HCT116 (cell line): ENCODE measurements around the gene PYDC1. TPM values are rescaled to one million over a fixed set of nuclear protein-coding genes. Genes with fewer than 3 reads are reported as not detected.

Source experiments
- ATAC-seq: fragments of 200-7000 bp; cut with Tn5 transposase; 2 replicates; pipeline ENCODE4 v1.9.1; 2020; ENCODE audit warnings: mild to moderate bottlenecking, moderate library complexity
- BruUV-seq: library from RNA; stranded (reverse); fragments of 400-500 nt; replicated peaks from 2 replicates; lab custom pipeline; 2021; lab: Mats Ljungman, UMichigan
- CTCF ChIA-PET: fragments of 300-600 bp; sonication (Branson Sonifier 250); formaldehyde crosslinking; loops from one replicate; lab custom pipeline; 2021; ENCODE audit warnings: antibody characterized with exemption; lab: Charles Lee
- POLR2A ChIA-PET: fragments of 300-600, 350-600 bp; sonication (Branson Sonifier 250); formaldehyde crosslinking; loops from one replicate; lab custom pipeline; 2021; ENCODE audit warnings: antibody characterized with exemption; lab: Charles Lee
- RAD21 ChIA-PET, 2 experiments: fragments of 300-600 bp; sonication (Branson Sonifier 250); formaldehyde crosslinking; loops; one replicate each; lab custom pipeline; 2023; ENCODE audit warnings: low total read pairs in 2 of 2; ENCODE audit not compliant: uncharacterized antibody in 2 of 2, unreplicated experiment in 2 of 2, low non-redundant PET in 1 of 2; lab: Charles Lee
- DNase-seq: peaks from one replicate; pipeline ENCODE4 v3.0.0-alpha.2; 2010; ENCODE audit warnings: low read depth, low spot score
- H2AFZ ChIP-seq: fragments of 200-600 bp; shearing (Covaris generic), sonication (generic); 2 replicates; pipeline ENCODE4 v1.6.1; 2017; ENCODE audit warnings: low read depth, mixed run types, mixed read lengths, antibody characterized with exemption, low read length; ENCODE audit not compliant: poor library complexity, severe bottlenecking
- H3K27ac ChIP-seq: 2 replicates; pipeline ENCODE4 v1.5.1; 2012; ENCODE audit warnings: low read depth, low read length
- H3K27me3 ChIP-seq: fragments of 200-600 bp; sonication (generic); 2 replicates; pipeline ENCODE4 v1.6.1; 2016; ENCODE audit warnings: mixed run types, low read length, mixed read lengths; ENCODE audit not compliant: insufficient read depth
- H3K36me3 ChIP-seq, 2 experiments: fragments of 200-500 bp in 1 of 2; fragments of 200-600 bp in 1 of 2; sonication (Bioruptor generic) in 1 of 2; sonication (generic) in 1 of 2; 2 replicates each; pipeline versions ENCODE4 v1.5.1 to v1.6.1; 2014 to 2016; ENCODE audit warnings: low read length in 2 of 2, inconsistent platforms in 1 of 2, mixed read lengths in 1 of 2, mixed run types in 1 of 2; ENCODE audit not compliant: insufficient read depth in 2 of 2, control insufficient read depth in 1 of 2
- H3K4me1 ChIP-seq, 2 experiments: fragments of 200-600 bp in 1 of 2; sonication (generic) in 1 of 2; 2 replicates each; pipeline versions ENCODE4 v1.5.1 to v1.6.1; 2012 to 2017; ENCODE audit warnings: low read length in 2 of 2, inconsistent platforms in 1 of 2, mild to moderate bottlenecking in 1 of 2, mixed read lengths in 1 of 2, mixed run types in 1 of 2, moderate library complexity in 1 of 2; ENCODE audit not compliant: insufficient read depth in 2 of 2, control insufficient read depth in 1 of 2
- H3K4me2 ChIP-seq: fragments of 200-600 bp; sonication (generic); 2 replicates; pipeline ENCODE4 v1.6.1; 2017; ENCODE audit warnings: mixed run types, low read length, mixed read lengths
- H3K4me3 ChIP-seq, 2 experiments: fragments of 200-600 bp in 1 of 2; sonication (generic) in 1 of 2; replicated peaks in 1 of 2; 2 replicates each; pipeline ENCODE4 v1.5.1; 2011 to 2016; ENCODE audit warnings: low read length in 2 of 2, control low read depth in 1 of 2, low read depth in 1 of 2, mild to moderate bottlenecking in 1 of 2, mixed read lengths in 1 of 2, mixed run types in 1 of 2
- H3K79me2 ChIP-seq: fragments of 200-600 bp; sonication (generic); 2 replicates; pipeline ENCODE4 v1.6.1; 2017; ENCODE audit warnings: mild to moderate bottlenecking, mixed run types, low read length, moderate library complexity, mixed read lengths; ENCODE audit not compliant: insufficient read depth
- H3K9ac ChIP-seq: fragments of 200-600 bp; sonication (generic); 2 replicates; pipeline ENCODE4 v1.6.1; 2016; ENCODE audit warnings: low read length, mixed read lengths
- H3K9me2 ChIP-seq: fragments of 200-600 bp; sonication (generic), shearing (Covaris generic); 2 replicates; pipeline ENCODE4 v1.6.1; 2017; ENCODE audit warnings: mixed run types, mild to moderate bottlenecking, moderate library complexity; ENCODE audit not compliant: insufficient read depth
- H3K9me3 ChIP-seq, 2 experiments: fragments of 200-500 bp in 1 of 2; fragments of 200-600 bp in 1 of 2; sonication (Bioruptor generic) in 1 of 2; sonication (generic) in 1 of 2; 2 replicates each; pipeline ENCODE4 v1.6.1; 2014 to 2017; ENCODE audit warnings: low read length in 2 of 2, mixed read lengths in 2 of 2, inconsistent platforms in 1 of 2, low read depth in 1 of 2, mild to moderate bottlenecking in 1 of 2, mixed run types in 1 of 2, moderate library complexity in 1 of 2; ENCODE audit not compliant: control insufficient read depth in 1 of 2, insufficient read depth in 1 of 2
- H4K20me1 ChIP-seq: fragments of 200-600 bp; sonication (generic), shearing (Covaris generic); 2 replicates; pipeline ENCODE4 v1.6.1; 2017; ENCODE audit warnings: mixed run types, mild to moderate bottlenecking, moderate library complexity; ENCODE audit not compliant: insufficient read depth
- CTCF ChIP-seq, 3 experiments: fragments of 200-600 bp in 1 of 3; sonication (generic) in 1 of 3; IDR thresholded peaks in 2 of 3; conservative IDR thresholded peaks in 1 of 3; 2 replicates each; pipeline ENCODE4 v1.5.1; 2012 to 2017; ENCODE audit warnings: low read depth in 2 of 3, low read length in 2 of 3, antibody characterized with exemption in 1 of 3, borderline replicate concordance in 1 of 3, control low read depth in 1 of 3, mild to moderate bottlenecking in 1 of 3, mixed read lengths in 1 of 3, mixed run types in 1 of 3, moderate library complexity in 1 of 3; ENCODE audit not compliant: insufficient read depth in 1 of 3
- EGR1 ChIP-seq: IDR thresholded peaks from 2 replicates; pipeline ENCODE4 v1.6.1; 2012; ENCODE audit warnings: low read depth
- SIN3A ChIP-seq: IDR thresholded peaks from 2 replicates; pipeline ENCODE4 v1.6.1; 2012; ENCODE audit warnings: low read depth
- SP1 ChIP-seq: IDR thresholded peaks from 2 replicates; pipeline ENCODE4 v1.6.1; 2012; ENCODE audit warnings: low read depth
- intact Hi-C: fragments of 100-400 bp; cut with micrococcal nuclease; formaldehyde crosslinking; loops from 2 replicates; pipeline ENCODE4 v1.10.0; 2022
- total RNA-seq: library from RNA; stranded (reverse); gene quantifications from one replicate; pipeline ENCODE4 v1.2.1, GENCODE V29; 2021; ENCODE audit not compliant: unreplicated experiment

The PYDC1 gene
- total RNA-seq, 1 experiment from 2014 or later: not detected

- intact Hi-C loops: no loop called here
- H3K27me3 ChIP-seq: no peaks in the 10 kb centered on the region
- H3K4me1 ChIP-seq: peaks cover 10 to 26% of the 10 kb centered on the region in 2 experiments
- CTCF ChIA-PET: interaction anchor here (1.0 kb wide), 1 partner anchor 39 kb away, joined by 7 read pairs; no protein-coding TSS in a partner anchor
- RAD21 ChIA-PET: no interaction called here
- BruUV-seq: TSS peak; percentile 37
- peak overlapping the region; percentile 90 to 93 for H3K4me3 ChIP-seq
- ATAC-seq (no peak), DNase-seq (no peak)
- peaks cover 33 to 51% of the 10 kb centered on the region in 2 experiments for H3K36me3 ChIP-seq
- H3K9me3 ChIP-seq: no peaks in the 10 kb centered on the region
- H4K20me1 ChIP-seq: peaks cover 51% of the 10 kb centered on the region
- no peaks in the 10 kb centered on the region for H3K9me2 ChIP-seq
- POLR2A ChIA-PET: interaction anchor here (0.7 to 2.1 kb wide), 11 partner anchors 8 to 108 kb away, joined by 3 to 17 read pairs (median 8); partner anchors contain the start of genes KAT8, TRIM72 and ZNF668
- no peak overlapping the region for H2AFZ ChIP-seq
- peak overlapping the region; percentile 92 for H3K27ac ChIP-seq
- H3K4me2 ChIP-seq: peak overlapping the region; percentile 92
- H3K9ac ChIP-seq: peak overlapping the region; percentile 98
- TF ChIP-seq EGR1 (no peak), CTCF (IDR thresholded peaks at IDR 0.05 in 2 of 3, conservative IDR thresholded peaks at IDR 0.05 in 1 of 3; ENCODE audit: borderline replicate concordance in 1 of 3, insufficient read depth in 1 of 3, low read depth in 2 of 3, low read length in 2 of 3) (no peak), SP1 (no peak), SIN3A (no peak)
- H3K79me2 ChIP-seq: peaks cover 63% of the 10 kb centered on the region
Observed at GRCh38 chr16:31181102-31181830, 35.7 kb downstream of the PYDC1 start.
